HTR-8/SVneo (cell line): ENCODE measurements around the gene BHMT2.

ENCODE experiments used
- DNase-seq: peaks from one replicate; pipeline ENCODE4 v3.0.0; 2011; ENCODE audit warnings: low spot score, mixed read lengths; ENCODE audit not compliant: insufficient read length
- FAIRE-seq: peaks from 2 replicates; lab custom pipeline; 2011; peaks lifted over from hg19 to GRCh38; lab: Jason Lieb, UNC

Gene BHMT2

DNA sequence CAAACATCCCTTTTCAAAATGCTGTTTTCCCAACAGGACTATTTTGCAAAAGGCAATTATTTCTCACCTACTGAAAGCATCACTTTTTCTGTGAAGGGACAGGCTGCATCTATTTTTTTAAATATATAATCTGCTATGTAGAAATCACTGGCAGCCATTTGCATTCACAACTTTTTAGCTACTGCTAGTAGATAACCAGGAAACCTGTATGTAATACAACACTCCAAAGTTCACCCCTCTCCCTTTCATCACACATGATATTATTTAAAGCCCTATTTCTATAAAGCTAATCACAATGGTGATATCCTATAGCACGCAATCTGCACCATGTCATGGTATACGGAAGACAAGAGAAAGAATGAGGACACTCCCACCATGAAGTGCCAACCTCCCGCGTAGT is 9.9 kb upstream of the BHMT2 start:
- FAIRE-seq (no peak), DNase-seq (no peak)

DNA sequence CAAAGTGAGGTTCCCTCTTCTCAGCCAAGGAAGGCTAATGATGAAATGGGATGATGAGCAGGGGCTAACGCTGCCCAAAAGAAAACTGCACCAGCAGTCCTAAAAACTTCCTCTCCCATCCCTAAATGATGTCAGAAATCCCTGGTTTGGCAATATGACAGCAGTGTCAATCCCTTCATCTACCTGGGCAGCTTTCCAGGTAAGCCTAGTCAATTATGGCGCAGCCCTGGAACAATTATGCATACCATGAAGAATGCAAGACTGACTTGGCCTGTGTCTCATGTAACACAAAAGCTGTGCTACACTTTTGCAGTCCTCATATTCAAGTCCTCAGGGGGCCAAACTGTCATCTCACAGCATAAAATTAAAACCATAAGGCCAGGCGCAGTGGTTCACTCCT is 7.1 kb upstream of the BHMT2 start:
- DNase-seq, result no peak
- no peak for FAIRE-seq

DNA sequence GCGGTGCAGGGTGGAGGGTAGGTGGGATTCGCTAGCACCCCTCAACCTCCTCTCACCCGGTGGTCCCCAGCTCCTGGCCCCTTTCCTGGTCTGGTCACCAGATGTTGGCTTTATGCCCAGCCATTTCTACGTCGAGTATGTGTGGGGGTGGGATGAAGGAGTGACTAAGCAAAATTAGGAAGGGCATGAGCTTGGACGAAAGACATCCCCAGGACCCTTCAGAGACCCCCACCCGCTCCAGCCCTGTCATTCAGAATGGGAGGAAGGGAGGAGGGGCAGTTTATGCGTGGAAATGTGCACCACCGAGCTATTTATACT is 742 bp downstream of the BHMT2 start:
- DNase-seq (no peak), FAIRE-seq (no peak)

DNA sequence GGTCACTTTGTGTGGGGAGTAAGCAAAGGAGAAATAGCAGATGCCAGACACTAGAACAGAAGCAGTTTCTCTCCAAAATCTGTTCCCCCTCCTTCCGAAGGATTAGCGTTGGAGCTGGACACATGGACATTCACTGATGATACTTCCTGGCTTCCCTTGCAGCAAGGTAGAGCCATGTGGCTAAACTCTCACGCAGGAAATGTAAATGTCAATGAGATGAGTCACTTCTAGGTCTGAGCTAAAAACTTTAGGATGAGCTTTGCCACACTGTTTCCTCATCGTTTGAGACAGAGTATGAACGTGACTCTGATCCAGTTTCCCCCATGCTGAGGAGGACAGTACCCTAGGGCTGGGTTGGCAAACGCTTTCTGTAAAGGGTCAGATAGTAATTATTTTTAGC is 5.1 kb downstream of the BHMT2 start:
- peak; percentile 32 for DNase-seq
- FAIRE-seq, result peak; percentile 55

DNA sequence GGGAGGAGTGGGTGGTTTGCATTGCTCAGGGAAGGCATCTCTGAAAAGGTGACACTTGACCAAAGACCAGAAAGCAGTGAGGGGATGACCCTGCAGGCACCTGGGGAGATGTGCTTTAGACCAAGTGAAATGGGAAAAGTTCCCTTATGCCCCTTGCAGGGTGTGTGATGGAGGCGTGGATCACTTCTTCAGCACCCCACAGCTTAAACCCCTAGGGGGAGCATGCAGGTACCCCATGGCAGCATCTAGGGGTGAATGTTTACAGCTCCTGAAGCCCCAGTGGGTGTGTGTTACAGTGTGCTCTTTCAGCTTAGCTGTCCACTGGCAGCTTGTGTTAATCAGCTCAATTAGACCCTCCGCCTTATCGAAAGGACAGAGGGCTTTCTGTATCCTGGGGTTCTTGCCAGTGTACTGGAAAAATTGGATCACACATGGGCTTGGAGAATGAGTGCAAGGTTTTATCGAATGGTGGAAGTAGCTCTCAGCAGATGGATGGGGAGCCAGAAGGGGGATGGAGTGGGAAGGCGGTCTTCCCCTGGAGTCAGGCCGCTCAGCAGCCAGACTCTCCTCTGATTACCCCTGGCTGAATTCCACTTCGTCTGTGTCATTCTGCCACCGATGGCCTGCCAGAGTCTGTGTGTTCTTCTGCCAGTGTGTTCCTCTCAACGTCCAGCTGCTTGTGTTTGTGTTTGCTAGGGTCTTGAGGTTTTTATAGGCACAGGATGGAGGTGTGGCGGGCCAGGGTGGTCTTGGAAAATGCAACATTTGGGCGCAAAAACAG is 6.3 kb downstream of the BHMT2 start:
- no peak for FAIRE-seq
- no peak for DNase-seq

DNA sequence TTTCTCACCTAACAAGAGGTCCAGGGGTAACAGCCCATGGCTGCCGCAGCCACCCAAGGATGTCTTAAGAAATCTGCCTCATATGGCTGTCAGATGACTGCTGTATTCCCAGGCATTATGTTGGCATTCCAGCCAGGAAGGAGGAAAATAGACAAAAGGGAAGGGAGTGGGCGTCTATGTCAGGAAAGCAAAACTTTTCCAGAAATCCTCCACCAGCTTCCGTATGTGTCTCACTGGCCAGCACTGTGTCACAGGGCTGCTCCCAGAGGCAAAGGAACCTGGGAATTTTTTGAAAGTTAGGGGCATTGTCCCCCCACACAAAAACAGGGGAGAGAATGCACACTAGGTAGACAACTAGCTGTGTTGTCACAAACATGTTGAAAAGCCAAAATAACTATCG is 7.3 kb downstream of the BHMT2 start:
- no peak for DNase-seq
- FAIRE-seq, result no peak

DNA sequence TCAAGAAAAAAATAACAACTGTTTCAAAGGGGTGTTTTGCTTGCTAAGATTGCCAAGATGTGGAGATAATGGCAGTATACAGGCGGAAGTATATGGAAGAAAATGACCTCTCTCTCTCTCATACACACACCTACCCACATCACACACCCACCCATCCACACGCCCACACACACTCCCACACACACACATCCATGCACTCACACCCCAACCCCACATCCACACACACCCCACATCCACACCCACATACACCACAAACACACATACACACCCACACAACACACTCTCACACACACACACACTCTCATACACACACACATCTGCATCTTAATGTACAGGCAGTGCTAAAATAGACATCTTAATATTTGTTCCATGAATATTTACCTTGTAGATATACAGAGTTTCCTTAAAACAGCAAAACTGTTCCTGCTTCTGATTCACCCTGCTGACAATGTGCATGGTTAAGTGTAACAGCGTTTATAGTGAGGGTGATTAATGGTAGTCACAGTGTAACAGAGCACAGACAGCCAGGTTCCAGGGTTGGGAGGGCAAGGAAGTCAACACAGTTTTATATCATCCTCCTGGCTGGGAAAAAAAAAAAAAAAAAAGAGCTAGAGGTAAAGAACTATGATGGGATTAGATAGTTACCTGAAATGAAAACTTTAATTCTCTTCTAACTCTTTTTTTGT is 8.3 kb downstream of the BHMT2 start:
- FAIRE-seq (peak; percentile 85), DNase-seq (no peak)

DNA sequence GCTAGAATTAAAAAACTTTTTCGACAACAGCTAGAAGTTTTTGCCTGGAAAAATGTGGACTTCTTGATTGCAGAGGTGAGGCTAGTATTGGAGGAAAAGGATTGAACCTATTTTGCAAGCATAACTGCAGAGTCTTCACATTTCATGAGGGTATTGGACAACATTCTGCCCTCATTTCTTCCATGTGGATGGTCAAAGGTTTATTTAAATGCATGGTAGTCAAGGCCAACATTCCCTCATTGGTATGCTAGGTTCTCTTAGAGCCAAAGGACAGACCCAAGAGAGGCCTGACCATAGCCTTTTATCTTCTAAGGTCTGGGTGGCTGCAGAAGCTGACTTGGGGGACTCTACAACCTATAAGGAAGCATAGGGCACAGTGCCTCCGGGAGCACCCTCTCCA is 11.2 kb downstream of the BHMT2 start:
- FAIRE-seq (no peak), DNase-seq (no peak)

DNA sequence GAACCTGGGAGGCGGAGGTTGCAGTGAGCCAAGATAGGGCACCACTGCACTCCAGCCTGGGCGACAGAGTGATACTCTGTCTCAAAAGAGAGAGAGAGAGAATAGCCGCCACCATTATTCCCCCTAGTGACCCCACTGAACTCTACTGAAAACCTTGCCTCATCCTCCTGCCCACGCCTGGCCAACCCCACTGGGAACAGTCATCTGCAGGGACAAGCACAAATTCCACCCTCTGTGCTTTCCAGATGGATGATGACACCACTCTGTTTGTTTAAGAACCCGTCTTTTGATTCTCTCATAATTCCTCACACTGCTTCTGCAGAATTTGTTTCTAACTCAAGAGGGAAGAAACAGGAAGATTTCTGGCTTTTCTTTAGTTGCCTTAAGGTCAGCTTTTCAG is 12.2 kb downstream of the BHMT2 start:
- DNase-seq, result no peak
- no peak for FAIRE-seq

DNA sequence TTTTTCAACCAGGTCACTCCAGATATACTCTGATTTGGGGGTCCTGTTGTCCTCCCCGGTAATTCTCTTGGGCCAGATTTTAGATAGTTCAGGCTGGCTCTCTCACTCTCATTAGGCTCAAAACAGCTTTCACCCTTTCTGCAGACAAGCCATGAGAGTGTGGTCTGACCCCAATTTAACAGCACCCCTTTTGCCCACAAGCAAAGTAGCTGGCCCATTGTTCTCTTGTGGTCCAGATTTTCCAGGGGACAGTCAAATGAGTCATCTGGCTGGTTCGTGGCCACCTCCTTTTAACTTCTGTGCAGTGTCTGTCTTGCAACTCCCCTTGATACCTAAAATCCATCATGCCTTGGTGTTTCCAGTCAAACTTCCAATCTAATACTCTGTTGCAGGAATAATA is 16.5 kb downstream of the BHMT2 start:
- DNase-seq (no peak), FAIRE-seq (no peak)

DNA sequence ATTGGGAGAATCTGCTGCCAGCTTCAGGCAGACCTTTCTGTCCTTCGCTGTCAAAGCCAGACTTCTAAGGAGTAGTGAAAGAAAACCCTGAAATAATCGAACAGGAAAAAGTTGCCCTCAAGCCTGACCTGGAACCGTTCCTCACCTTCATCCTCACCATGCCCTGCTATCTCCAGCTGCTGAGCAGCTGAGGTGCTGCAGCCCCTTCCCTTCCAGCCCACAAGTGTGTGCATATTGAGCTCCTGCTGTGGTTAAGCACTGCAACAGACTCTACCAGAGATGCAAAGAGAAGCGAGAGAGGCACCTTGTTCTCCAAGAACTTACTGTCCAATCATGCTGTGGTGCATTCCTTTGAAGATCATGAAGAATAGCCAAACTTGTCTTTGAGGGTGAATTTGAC is 18.9 kb downstream of the BHMT2 start:
- FAIRE-seq, result no peak

DNA sequence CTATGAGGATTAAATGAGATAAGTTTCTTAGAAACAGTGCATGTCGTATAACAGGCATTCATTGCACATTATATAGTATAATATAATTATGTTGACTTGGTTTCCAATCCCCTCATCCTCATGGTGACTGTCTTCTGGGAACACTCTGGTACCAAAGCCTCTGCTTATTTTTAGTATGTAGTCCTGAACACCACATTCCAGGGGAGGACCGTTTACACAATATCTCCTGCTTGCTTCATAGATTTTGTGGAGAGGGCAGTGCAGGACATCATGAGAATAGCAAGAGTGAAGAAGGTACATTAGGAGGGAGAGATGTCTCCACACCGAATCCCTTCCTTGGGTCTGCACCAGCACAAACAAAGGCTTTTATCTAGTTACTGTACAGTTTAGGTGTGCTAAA is 21.5 kb downstream of the BHMT2 start:
- FAIRE-seq (no peak), DNase-seq (no peak)

More for the DNA sequence above, 18.9 kb downstream of the BHMT2 start:
- no peak for DNase-seq

DNA sequence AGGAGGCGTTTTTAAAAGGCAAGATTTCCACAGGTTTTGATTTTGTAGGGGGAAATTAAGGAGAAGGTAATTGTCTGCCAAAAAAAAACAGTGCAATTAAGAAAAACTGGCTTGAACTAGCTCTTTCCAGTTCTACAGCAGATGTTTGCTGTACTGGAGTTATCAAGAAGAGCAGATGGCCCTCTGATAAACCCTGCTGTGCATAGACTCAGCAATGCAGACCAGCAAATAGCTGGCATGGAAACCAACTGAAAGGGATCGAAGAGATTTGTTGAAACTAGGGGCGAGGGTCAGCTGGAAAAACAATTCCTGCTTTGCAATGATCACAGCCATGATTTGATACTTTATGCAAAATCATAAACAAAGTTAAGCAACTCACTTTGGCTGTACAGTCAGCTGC is 24.2 kb downstream of the BHMT2 start:
- FAIRE-seq (no peak), DNase-seq (no peak)

DNA sequence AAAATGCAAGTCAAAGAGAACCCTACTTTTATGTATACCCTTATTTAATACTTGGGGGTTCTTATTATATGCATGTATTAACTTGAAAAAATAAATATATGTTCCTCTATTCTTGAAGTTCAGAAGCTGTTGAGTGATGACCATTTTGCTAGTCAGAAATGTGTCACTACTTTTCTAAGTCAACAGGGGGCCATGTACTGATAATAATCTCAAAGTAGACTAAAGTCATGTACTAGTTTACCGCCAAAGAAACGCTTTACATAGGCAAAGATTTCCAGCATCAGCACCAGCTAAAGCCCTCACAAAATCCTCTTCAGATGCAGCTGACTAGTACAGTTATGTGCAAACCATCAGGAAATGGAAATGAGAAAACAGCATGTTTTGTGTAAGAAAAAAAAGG is 36.3 kb downstream of the BHMT2 start:
- DNase-seq (no peak), FAIRE-seq (no peak)

DNA sequence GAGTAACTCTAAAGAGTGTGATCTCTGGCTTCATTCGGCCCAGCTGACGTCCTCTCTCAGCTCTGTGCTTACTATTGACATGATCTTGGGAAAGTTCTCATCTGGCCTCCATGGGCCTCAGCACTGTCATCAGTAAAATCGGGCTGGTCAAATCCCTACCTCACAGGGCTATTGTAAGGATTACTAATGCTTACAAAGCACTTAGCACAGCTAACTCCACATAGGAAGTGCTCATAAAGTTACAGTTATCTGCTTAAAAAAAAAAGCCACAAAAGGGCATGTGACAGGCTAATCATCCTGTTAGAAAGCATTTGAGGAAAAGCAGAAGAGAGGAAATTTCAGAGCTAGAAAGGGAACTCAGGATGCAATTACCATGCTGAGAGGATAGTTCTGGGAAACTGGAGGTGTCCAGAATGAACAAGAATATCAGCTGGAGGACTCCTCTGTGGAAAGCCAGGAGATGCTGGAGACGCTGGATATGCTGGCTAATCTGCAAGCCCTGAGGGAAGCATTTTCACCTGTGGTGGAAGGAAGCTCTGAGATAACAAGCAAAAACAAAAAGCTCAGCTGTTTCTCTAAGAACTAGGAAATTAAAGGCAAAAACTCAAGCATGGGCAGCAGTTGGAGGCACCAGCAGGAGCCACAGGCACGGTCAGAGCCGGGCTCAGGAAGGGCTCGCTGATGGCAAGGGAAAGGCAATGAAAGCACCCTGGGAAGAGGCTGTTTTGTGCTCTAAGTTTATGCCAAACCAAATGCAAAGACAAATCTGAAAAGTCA is 37.6 kb downstream of the BHMT2 start:
- FAIRE-seq (no peak), DNase-seq (no peak)

DNA sequence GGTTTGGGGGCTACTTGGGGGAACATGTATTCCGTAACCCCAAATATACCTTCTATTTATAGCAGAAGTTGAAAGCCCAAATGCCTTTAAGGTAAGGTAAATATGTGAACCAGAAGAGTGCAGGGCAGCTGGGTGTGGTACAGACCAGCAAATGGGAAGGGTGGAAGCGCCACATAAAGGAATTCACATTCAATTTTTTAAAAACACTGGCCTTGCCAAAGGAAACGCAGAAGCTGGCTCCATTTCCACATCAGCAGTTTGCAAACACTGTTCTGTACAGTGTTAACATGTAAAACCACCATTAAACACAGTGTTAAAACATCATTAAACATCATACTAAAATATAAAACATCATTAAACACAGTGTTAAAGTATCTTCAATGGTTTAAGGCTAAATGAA is 38.5 kb downstream of the BHMT2 start:
- DNase-seq, result no peak
- no peak for FAIRE-seq

DNA sequence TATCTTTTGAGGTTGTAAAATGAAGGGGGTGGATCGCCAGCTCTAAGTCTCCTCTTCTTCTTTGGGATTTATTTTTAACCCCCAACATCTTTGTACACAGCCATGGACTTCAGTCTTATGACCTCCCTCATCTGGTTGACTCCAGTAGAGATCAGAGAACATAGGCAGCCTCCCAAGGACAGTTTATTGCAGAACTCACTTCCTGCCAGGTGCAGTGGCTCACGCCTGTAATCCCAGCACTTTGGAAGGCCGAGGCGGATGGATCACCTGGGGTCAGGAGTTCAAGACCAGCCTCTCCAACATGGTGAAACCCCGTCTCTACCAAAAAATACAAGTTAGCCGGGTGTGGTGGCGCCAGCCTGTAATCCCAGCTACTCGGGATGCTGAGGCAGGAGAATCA is 39.2 kb downstream of the BHMT2 start:
- FAIRE-seq, result no peak

DNA sequence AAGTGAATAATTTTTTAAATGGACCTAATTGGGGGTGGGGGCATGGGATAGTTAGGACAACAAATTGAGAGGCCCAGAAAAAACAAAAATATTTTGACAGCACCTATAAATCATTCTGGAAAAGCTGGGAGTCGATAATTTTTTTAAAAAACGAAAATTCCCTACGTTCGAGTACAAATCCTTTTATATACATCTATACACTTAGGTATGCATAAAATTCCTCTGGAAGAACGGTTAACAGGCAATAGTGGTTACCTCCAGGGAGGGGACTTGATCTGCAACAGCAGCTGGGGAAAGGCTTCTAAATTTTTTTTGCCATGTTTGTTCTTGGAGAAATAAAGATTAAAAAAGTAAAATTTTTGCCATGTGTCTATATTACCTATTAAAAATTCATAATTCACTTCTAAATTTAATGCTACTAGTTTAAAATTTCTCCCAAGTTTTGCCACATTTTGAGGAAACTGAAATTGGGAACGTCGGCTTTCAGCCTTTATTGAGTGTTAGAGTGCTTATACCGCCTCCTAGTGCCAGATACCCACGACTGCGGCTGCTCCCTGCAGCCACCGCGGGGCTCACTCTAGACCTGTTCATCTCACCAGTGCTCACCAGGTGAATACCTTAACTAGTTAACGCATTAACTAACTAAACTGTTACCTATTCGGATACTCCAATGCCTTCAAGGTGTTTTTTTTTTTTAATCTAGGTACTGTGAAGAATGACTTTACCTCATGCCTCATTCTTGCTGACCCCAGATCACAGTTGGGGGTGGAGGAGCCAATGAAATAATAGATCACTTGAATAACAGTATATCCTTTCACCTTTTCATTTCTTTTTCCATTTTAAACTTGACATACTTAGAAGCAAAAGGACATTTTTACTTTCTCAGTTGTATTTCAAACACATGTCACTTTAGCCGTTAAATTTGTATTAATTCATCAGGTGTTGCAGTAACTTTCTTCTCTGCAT is 40.2 kb downstream of the BHMT2 start:
- no peak for FAIRE-seq
- no peak for DNase-seq

More for the DNA sequence above, 39.2 kb downstream of the BHMT2 start:
- no peak for DNase-seq

DNA sequence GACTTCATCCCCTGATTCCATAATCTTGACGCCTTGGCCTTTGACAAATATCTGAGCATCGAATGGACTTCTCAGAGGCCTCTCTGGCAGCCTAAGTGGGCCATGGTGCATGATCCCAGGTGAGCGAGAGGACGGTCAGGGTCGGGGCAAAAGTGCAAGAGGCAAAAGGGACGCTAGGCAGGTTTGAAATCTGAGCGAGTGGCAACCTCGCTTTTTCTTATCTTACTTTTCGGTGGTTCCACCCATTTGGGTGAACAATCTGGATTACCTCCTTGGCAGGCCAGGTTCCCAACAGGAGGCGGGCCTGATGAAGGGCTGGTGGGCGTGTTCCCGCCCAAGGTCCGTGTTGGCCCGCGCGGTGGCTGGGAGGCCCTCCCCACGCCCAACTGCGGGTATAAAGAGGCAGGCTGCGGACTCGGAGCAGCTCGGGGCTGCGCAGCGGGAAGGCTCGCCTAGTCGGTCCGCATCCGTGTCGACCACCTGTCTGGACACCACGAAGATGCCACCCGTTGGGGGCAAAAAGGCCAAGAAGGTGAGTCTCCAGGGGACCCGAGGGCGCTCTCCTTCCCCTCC is 41.9 kb downstream of the BHMT2 start, which contains the start of gene BHMT:
Gene BHMT (plus strand): TSS at position 423 of the 573 bp plus-strand sequence. CDS start 77 bp downstream, at position 500.
- FAIRE-seq, result no peak
- no peak for DNase-seq
